Measurements from ENCODE around the gene KCNH4.

Gene KCNH4

DNA sequence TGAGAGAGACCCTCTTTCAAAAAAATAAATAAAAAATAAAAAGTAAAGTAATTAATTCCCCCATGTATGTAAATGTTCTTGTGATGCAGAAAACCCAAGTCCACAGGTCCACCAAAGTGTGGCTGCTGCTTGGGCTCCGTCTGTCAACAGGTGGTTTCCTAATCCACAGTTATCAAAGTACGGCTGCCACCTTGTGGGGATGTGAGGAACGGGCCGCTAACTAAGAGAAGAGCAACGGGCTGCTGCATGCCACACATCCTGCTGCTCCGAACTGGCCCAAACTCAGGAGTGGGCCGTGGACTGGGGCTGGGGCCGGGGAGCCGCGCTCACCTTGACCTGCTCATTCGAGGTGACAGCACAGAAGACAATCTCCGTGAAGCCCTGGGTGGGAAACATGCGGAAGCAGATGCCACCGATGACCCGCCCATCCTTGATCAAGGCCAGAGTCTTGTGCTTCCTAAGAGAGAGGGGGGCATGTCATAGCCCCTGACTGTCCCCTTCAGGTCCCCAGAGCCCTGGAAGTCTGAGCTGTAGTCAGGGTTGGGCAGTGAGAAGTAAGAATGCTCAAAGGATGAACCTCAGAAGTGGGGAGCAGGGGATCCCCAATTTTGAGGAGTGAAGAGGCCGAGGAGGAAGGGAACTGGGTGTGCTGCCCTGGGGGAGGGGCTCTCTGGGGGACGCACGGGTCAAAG lies 64.1 kb downstream of the KCNH4 start:
- peak; percentile 80 to 86 for DNase-seq

DNA sequence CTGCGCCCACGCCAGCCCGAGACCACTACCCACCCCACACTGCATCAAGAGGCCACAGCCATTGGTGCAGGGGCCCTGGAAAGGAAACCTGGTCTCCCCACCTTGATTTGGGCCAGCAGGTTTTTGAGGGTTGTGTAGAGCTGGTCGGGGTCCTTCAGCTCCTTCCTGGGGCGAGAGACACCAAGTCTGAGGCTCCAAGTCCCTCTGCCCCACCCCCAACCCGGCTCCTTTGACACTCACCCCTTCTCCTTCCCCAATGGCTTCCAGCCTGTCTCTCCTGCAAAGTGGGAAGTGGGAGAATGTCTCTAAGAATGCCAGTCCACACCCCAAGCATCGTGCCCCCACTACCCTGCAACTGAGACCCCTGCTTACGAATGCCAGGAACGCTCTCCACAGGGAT lies 66.8 kb downstream of the KCNH4 start:
- DNase-seq = no peak

DNA sequence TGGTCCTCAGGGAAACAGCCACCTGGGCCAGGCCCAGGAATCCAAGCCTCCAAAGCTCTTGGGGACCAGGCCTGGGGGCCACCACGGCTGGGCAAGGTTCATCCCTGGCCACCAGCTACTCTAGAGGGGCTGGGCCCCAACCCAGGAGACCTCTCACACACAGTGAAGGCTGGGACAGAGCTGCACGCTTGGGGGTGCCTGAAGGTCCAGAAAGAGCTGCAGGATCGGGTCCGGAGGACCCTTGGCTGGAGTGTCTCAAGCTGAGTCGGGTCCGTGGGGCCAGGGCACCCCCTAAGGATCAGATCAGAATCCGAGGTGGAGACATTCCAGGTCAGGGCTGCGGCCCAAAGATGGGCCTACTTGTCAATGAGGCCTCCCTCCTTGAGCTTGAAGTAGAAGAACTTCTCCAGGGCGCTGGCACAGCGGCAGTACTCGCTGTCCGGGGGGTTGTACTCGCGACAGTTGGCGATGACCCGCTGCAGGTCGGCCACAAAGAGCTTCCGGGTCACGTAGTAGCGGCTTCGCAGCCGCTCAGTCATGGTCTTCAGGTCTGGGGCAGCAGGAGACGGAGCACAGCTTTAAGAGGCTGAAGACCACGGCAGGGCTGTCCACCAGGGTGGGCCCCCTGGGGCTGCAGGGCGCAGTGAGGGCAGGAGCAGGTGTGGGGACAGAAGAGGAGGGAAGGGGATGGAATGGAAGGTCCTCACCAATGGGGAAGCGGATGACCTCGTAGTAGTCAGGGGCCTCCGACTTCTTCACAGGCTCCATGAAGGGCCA lies 67.5 kb downstream of the KCNH4 start:
- no peak for DNase-seq

DNA sequence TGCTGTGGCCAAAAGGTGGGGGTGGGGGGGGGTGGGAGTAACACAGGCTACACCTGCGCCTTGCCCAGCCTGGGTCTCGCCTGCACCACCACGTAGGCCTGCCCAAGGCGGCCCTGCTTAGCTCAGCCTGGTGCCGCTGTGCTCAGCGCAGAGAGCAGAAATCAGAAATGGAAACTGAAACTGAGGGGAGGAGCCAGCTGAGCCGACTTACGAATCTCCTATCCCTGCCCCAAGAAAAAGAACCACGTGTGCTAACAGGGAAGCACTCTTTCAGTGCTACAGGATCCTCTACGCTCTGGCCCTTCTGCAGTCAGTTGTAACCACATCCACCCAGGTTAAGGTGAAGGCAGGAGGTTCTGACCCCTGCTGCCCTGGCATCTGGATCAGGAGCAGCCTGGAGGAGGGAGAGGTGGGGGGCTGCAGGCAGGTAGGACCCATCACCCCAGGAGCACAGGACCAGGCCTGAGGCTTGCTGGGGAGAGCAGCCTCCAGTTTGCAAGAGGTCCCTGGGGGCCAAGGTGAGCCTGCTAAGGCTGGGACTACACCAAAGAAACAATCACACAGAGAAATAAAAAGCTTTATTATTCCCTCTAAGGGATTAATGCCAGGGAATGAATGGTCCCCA lies 68.3 kb downstream of the KCNH4 start, which contains the start of gene DHX58:
Gene DHX58 (minus strand): TSS at position 163 of the 625 bp plus-strand sequence. CDS start 822 bp downstream, outside the sequence.
- peak; percentile 73 for DNase-seq

DNA sequence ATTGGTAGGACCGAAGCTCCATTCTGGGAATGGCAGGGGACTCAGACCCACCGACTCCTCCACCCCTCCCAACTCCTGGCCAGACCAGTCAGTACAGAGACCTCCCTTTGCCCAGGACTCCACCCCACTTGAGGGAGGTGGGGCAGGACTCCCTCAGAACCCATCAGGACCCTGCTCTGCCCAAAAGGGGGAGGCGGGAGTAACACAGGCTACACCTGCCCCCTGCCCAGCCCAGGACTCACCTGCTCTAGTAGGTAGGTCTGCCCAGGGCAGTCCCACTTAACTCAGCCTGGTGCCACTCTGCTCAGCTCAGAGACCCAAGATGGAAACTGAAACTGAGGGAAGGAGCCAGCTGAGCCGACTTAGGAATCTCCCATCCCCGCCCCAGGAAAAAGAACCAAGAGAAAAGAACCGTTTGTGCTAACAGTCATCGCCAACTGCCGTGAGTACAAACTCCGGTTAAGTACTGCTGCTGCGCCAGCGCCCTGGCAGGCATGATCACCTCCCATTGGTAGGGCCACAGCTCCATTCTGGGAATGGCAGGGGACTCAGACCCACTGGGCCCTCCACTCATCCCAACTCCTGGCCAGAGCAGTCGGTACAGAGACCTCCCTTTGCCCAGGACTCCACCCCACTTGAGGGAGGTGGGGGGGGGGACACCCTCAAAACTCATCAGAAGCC lies 68.9 kb downstream of the KCNH4 start:
- no peak for DNase-seq

DNA sequence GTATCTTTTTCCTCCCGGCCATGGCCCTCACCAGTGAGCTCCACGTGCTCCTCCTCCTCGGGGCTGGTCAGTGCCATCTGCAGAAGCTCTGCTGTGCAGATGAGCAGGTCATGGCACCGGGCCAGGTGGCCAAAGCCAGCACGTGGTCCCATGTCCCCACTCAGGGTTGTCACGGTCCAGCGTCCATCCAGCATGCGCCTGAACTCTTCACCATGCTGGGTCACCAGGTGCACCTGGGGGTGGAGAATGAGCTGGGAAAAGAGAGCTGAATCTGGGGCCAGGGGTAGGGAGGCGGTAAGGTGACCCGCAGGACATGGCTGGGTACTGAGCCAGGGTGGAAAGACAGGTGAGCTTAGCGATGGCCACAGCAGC lies 69.7 kb downstream of the KCNH4 start:
- no peak for DNase-seq

DNA sequence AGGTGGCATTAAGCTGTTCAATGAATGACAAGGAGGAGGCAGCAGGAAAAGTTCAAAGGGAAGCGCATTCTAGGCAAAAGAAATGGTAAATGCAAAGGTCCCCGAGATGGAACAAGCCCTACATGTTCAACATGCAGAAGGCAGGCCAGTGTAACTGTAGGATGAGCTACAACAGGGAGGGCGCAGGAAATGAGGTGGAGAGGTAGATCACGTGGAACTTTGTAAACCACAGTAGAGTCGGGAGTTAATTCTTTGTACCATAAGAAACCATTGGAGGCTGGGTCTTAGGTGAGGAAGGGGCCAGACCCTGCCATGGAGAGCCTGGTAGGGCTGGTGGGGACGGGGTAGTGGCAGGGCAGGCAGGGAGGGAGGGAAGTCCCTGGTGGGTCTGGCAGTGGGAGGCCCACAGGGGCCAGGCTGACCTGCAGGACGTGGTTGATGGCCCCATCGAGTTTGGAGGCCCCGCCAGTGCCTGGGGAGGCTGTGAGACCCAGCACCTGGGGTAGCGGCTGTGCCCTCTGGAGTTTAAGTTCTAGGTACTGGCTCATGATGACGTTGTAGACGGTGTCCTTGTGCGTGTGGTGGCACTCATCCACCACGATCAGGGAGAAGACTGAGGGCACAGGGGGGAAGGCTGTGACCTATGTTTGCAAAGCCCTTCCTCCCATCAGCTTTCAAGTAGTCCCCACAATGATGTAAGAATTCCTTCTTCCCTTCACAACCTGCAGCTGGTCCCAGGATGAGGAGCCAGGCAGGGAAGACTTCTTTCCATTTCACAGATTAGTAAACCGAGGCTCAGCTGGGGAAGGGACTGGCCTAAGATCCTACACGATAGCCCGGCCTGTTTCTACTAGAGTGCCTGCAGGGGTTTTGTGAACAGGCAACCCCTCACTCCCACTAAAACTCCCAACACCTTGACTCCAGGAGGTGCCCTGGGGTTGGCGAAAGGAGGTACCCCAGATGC lies 70.4 kb downstream of the KCNH4 start:
- DNase-seq = no peak

DNA sequence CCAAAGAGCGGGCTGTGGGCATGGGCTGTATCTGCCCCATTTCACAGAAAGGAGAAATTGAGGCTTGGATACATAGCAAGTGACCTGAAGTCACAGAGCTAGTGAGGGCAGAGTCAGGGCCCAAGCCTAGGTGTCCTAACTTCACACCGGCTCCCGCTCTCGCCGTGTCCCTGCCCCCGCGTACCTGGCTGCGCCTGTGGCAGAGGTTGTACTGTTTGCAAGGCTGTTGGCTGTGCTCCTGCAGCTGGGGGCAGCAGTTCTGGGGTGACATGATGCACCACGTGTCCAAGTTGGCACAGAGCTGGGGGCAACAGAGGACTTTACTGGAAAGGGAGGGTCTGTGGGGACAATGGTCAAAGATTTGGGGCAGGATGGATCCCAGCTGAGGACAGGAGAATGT lies 71.9 kb downstream of the KCNH4 start:
- DNase-seq = no peak

DNA sequence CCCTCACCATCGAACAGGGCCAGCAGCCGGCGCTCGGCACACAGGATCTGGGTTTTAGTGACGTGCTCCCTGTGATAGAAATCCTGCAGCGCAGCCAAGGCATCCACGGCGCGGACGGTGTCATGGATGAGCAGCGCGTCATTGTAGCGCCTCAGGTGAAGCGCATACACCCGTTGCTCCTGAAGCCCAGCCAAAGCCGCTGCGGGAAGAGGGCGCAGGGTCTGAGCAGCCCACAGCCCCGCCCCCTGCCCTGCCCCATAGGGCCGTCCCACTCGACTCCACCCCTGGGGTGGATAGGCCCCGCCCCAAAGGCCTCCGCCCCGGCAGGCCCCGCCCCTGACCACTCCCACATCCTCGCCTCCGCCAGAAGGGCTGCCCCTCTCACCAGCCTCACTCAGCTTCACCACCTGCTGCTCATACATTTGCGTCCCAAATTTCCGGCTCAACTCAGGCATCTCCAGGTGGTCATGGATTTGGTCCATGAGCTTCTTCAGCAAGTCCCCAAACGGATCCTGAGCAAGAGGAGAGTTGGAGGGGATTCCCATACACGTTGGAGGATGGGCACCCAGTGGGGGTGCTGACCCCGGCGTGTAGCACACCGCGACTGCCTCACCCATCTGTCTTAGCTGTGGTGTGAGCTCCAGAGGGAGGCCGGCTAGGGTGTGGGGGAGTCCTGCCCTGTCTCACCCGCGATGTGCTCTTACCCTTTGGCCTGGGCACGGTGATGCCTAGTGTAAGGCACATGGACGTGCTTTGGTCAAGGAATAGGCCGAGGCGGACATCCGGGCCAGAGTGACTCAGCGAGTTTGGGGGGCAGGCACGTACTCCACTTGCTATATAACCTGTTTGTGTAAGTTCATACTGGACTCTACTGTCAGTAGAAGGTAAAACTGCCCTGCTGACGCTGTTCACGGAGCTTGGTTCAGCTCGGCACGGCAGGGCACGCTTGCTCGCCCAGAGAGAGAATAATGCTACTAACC lies 73.1 kb downstream of the KCNH4 start:
- peak; percentile 92 to 95 for DNase-seq

DNA sequence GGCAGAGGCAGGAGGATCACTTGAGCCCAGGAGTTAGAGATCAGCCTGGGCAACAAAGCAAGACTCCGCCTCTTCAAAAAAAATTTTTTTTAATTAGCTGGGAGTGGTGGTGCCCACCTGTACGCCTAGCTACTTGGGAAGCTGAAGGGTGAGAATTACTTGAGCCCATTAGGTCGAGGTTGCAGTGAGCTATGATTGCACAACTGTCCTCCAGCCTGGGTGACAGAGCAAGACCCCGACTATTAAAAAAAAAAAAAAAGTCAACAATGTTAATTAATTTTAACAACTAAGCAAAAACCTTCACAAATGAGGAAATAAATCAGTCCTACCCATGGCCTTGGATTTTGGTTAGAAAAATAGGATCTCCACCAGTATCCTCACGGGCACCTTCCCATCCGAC lies 73.8 kb downstream of the KCNH4 start:
- no peak for DNase-seq

All from activated CD4-positive, alpha-beta T cell treated with anti-CD3 and anti-CD28 coated beads for 4 hours (primary cell).